ENCODE data around the gene PCNX1.

PCNX1 gene

DNA sequence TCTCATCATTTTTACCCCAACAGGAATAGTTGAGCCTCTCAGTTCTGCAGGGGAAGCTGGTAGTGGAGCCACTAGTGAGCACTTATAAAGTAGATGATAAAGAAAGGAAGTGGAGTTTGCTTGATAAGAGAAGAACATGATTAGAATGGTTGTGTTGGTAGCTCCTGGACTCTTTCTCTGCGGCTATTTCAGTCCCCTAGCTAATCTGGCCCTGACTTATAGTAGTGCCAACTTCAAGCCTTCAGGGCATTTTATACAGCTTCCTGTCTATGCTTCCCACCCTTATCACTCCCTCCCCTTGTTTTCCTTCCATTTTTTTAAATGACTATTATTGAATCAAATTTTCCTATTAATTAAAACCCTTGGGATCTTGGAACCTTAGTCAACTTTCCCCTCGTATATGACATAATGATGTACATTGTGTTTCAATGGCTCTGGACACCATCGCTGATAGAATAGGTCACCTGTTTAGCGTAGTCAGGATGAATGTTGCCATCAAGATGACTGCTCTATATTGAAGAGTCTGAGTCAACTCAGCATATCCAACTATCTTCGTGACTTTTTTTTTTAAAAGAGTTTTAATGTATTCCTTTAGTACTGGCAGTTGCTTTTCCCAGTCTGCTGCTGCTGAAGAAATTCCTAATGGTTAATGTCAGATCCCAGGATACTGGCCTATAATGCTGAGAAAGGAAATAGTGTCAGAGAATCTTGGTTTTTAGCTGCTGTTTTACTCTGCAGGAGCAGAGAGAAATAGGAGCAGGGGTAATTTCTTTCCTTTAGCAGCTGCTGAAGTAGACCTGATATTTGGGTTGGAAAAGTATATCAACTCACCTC is 16.2 kb upstream of the PCNX1 start:
- TF ChIP-seq, protein P1, sequence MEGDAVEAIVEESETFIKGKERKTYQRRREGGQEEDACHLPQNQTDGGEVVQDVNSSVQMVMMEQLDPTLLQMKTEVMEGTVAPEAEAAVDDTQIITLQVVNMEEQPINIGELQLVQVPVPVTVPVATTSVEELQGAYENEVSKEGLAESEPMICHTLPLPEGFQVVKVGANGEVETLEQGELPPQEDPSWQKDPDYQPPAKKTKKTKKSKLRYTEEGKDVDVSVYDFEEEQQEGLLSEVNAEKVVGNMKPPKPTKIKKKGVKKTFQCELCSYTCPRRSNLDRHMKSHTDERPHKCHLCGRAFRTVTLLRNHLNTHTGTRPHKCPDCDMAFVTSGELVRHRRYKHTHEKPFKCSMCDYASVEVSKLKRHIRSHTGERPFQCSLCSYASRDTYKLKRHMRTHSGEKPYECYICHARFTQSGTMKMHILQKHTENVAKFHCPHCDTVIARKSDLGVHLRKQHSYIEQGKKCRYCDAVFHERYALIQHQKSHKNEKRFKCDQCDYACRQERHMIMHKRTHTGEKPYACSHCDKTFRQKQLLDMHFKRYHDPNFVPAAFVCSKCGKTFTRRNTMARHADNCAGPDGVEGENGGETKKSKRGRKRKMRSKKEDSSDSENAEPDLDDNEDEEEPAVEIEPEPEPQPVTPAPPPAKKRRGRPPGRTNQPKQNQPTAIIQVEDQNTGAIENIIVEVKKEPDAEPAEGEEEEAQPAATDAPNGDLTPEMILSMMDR (IDR thresholded peaks at IDR 0.05; ENCODE audit: low read depth, low read length): no peak
- no peak overlapping the region for H3K4me3 ChIP-seq (ENCODE audit: low read depth, low read length)
- no peak for DNase-seq (ENCODE audit: low read depth, low spot score)
- in situ Hi-C loops (cut with HindIII; ENCODE audit: low sequenced_read_pairs): no loop called here

DNA sequence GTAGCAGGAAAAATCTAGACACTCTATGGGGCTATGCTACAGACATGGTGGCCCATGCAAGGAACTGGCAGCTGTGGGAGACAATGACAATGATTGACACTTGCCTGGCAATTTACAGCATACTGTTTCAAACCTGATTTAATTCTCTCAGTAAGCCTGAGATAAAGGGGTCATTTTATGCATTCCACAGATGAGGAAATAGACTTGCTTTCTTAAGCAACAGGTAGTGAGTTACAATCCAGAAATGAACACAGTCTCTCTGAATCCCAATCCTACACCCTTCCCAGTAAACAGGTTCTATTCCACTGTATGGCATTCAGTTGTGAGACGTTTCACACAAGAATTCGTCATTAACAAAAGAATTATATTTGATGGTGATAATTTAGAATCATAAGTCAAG is 15.5 kb upstream of the PCNX1 start:
- TF ChIP-seq, protein P1 (IDR thresholded peaks at IDR 0.05; ENCODE audit: low read depth, low read length): no peak
- no peak for DNase-seq (ENCODE audit: low read depth, low spot score)
- in situ Hi-C loops (cut with HindIII; ENCODE audit: low sequenced_read_pairs): no loop called here
- no peak overlapping the region for H3K4me3 ChIP-seq (ENCODE audit: low read depth, low read length)

DNA sequence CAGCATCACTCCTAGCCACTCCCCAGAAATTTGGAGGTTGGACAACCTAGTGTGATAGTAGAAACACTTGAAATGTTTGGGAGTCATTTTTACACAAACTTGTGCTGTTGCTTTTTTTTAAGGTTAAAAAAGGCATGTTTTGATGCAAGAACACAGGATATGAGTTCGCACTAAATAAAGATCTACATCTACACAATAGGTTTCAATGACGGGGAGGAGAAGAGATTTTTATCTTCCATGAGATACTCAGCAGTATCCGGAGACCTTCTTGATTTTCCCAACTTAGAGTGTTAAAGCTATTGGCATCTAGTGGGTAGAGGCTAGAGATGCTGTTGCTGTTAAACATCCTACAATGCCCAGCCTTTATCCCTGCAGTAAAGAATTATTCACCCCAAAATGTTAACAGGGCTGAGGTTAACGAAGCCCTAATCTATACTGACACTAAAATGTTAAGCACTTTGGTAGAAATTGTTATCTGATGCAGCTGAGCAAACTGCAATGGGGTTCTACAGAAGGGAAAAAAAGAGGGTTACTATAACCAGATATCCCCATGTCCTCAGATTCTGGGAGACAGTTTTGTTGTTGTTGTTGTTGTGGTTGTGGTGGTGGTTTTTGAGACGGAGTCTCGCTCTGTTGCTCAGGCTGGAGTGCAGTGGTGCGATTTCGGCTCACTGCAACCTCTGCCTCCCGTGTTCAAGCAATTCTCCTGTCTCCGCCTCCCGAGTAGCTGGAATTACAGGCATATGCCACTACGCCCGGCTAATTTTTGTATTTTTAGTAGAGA is 14.0 kb upstream of the PCNX1 start:
- TF ChIP-seq, protein P1 (IDR thresholded peaks at IDR 0.05; ENCODE audit: low read depth, low read length): no peak
- in situ Hi-C loops (cut with HindIII; ENCODE audit: low sequenced_read_pairs): no loop called here
- DNase-seq (ENCODE audit: low read depth, low spot score): no peak
- no peak overlapping the region for H3K4me3 ChIP-seq (ENCODE audit: low read depth, low read length)

DNA sequence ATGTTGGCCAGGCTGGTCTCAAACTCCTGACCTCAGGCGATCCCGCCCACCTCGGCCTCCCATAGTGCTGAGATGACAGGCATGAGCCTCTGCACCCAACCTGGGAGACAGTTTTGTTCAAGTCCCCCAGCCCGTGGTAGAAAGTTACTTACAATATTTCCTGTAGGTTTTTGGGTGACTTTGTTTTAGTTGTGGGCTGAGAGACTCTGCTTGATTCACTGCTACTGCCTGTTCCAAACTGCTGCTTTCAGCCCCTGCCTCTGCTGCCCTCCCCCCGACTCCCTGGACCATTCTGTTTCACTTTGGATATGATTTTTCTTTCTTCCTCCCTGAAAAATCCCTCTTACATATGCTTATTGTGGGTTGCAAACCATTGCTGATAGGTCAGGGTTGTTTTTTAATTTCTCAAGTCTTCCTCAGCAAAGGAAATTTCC is 13.4 kb upstream of the PCNX1 start:
- TF ChIP-seq, protein P1 (IDR thresholded peaks at IDR 0.05; ENCODE audit: low read depth, low read length): no peak
- H3K4me3 ChIP-seq (ENCODE audit: low read depth, low read length): no peak overlapping the region
- in situ Hi-C loops (cut with HindIII; ENCODE audit: low sequenced_read_pairs): no loop called here
- DNase-seq (ENCODE audit: low read depth, low spot score): no peak

DNA sequence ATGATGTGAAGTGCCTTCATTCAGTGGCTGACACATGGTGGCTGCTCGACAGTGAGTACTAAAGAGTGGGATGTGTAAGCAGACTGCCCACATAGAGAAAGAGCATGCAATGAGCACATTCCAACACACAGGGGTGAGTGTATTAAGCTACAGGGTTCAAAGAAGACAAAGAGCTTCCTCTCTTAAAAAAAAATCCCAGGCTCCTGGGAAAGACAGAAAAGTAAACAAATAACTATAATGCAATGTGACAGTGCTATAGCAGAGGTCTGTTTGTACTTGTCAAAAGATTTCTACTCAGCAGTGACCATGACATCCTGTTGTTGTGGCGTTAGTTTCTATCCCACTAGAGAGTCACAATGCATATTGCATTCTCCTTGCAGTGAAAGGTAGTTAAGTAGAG is 12.4 kb upstream of the PCNX1 start:
- TF ChIP-seq, protein P1 (IDR thresholded peaks at IDR 0.05; ENCODE audit: low read depth, low read length): no peak
- no peak overlapping the region for H3K4me3 ChIP-seq (ENCODE audit: low read depth, low read length)
- DNase-seq (ENCODE audit: low read depth, low spot score): no peak
- in situ Hi-C loops (cut with HindIII; ENCODE audit: low sequenced_read_pairs): no loop called here

DNA sequence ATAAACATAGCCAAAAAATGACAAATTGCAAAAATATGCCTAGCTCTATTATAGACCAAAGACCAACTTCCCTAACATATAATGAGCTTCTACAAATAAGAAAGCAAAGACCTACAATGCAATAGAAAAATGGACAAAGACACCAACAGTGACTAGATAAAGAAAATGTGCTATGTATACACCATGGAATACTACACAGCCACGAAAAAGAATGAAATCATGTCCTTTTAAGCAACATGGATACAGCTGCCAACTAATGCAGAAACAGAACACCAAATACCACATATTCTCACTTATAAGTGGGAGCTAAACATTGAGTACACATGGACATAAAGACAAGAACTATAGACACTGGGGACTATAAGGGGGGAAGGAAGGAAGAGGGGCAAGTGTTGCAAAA is 10.9 kb upstream of the PCNX1 start:
- no peak for DNase-seq (ENCODE audit: low read depth, low spot score)
- no peak overlapping the region for H3K4me3 ChIP-seq (ENCODE audit: low read depth, low read length)
- TF ChIP-seq, protein P1 (IDR thresholded peaks at IDR 0.05; ENCODE audit: low read depth, low read length): no peak
- in situ Hi-C loops (cut with HindIII; ENCODE audit: low sequenced_read_pairs): no loop called here
